ENCODE measurements around the gene SYNC.

GRCh38 chr1:32742956-32743355 is 40.4 kb upstream of the SYNC start:
- no peak for TF ChIP-seq CTCF (conservative IDR thresholded peaks at IDR 0.05; ENCODE audit: low read depth in 2 of 2)
- no peak for TF ChIP-seq EZH2 (IDR thresholded peaks at IDR 0.05; ENCODE audit: low read depth, unreplicated experiment)
- no peak for TF ChIP-seq REST (IDR thresholded peaks at IDR 0.05; ENCODE audit: unreplicated experiment)
- TF ChIP-seq, protein P1, sequence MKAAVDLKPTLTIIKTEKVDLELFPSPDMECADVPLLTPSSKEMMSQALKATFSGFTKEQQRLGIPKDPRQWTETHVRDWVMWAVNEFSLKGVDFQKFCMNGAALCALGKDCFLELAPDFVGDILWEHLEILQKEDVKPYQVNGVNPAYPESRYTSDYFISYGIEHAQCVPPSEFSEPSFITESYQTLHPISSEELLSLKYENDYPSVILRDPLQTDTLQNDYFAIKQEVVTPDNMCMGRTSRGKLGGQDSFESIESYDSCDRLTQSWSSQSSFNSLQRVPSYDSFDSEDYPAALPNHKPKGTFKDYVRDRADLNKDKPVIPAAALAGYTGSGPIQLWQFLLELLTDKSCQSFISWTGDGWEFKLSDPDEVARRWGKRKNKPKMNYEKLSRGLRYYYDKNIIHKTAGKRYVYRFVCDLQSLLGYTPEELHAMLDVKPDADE (IDR thresholded peaks at IDR 0.05) = no peak
- no peak for TF ChIP-seq CREB1 (CRISPR knock-in tag; IDR thresholded peaks at IDR 0.05; ENCODE audit: low read depth)
- TF ChIP-seq POLR2AphosphoS5 (IDR thresholded peaks at IDR 0.05; ENCODE audit: low read depth) = no peak
- TF ChIP-seq JUNB (IDR thresholded peaks at IDR 0.05; ENCODE audit: unreplicated experiment) = no peak
